ENCODE results near the gene POLR2E. TPM values are rescaled to one million over a fixed set of nuclear protein-coding genes. Genes with fewer than 3 reads are reported as not detected.

The POLR2E gene
- total RNA-seq, 1 donor from 2014 or later: 137 TPM

- H3K36me3 Mint-ChIP-seq: peaks cover 40% of the 10 kb centered on the region
- H3K27ac Mint-ChIP-seq: no peak overlapping the region
- H3K27me3 Mint-ChIP-seq (ENCODE audit: low read depth): no peaks in the 10 kb centered on the region
Observed at GRCh38 chr19:1139126-1139525, 44.0 kb upstream of the POLR2E start.

GRCh38 chr19:1138121-1138520, 42.9 kb upstream of the POLR2E start:
- H3K36me3 Mint-ChIP-seq: peaks cover 31% of the 10 kb centered on the region
- TF ChIP-seq CTCF (IDR thresholded peaks at IDR 0.05; ENCODE audit: unreplicated experiment): no peak

More at GRCh38 chr19:1139126-1139525, 44.0 kb upstream of the POLR2E start:
- no peak overlapping the region for H3K4me3 Mint-ChIP-seq
- H3K9me3 Mint-ChIP-seq: peaks cover 8% of the 10 kb centered on the region
- no peak for DNase-seq (ENCODE audit: low spot score in 2 of 2, unreplicated experiment in 2 of 2)
- no peaks in the 10 kb centered on the region for H3K4me1 Mint-ChIP-seq
- TF ChIP-seq CTCF (IDR thresholded peaks at IDR 0.05; ENCODE audit: unreplicated experiment): no peak

GRCh38 chr19:1136621-1137317, 41.6 kb upstream of the POLR2E start:
- H3K27me3 Mint-ChIP-seq (ENCODE audit: low read depth): no peaks in the 10 kb centered on the region
- no peak for TF ChIP-seq CTCF (IDR thresholded peaks at IDR 0.05; ENCODE audit: unreplicated experiment)
- no peak for DNase-seq (ENCODE audit: low spot score in 2 of 2, unreplicated experiment in 2 of 2)
- H3K4me1 Mint-ChIP-seq: no peaks in the 10 kb centered on the region
- peaks cover 22% of the 10 kb centered on the region for H3K36me3 Mint-ChIP-seq
- peaks cover 4% of the 10 kb centered on the region for H3K9me3 Mint-ChIP-seq
- no peak overlapping the region for H3K4me3 Mint-ChIP-seq
- H3K27ac Mint-ChIP-seq: peak overlapping the region; percentile 53

More at GRCh38 chr19:1138121-1138520, 42.9 kb upstream of the POLR2E start:
- DNase-seq (ENCODE audit: low spot score in 2 of 2, unreplicated experiment in 2 of 2): no peak
- Mint-ChIP-seq H3K9me3 (peaks cover 8% of the 10 kb centered on the region), H3K27ac (no peak overlapping the region), H3K4me1 (no peaks in the 10 kb centered on the region), H3K27me3 (ENCODE audit: low read depth) (no peaks in the 10 kb centered on the region), H3K4me3 (no peak overlapping the region)

GRCh38 chr19:1136201-1136600, 41.0 kb upstream of the POLR2E start:
- Mint-ChIP-seq H3K36me3 (peaks cover 18% of the 10 kb centered on the region), H3K9me3 (peaks cover 4% of the 10 kb centered on the region), H3K4me1 (peaks cover 3% of the 10 kb centered on the region), H3K27me3 (ENCODE audit: low read depth) (no peaks in the 10 kb centered on the region), H3K4me3 (no peak overlapping the region), H3K27ac (no peak overlapping the region)
- TF ChIP-seq CTCF (IDR thresholded peaks at IDR 0.05; ENCODE audit: unreplicated experiment): no peak
- no peak for DNase-seq (ENCODE audit: low spot score in 2 of 2, unreplicated experiment in 2 of 2)

- H3K9me3 Mint-ChIP-seq: peaks cover 4% of the 10 kb centered on the region
- no peak for DNase-seq (ENCODE audit: low spot score in 2 of 2, unreplicated experiment in 2 of 2)
- peaks cover 13% of the 10 kb centered on the region for H3K36me3 Mint-ChIP-seq
- H3K4me1 Mint-ChIP-seq: peaks cover 3% of the 10 kb centered on the region
- H3K4me3 Mint-ChIP-seq: no peak overlapping the region
- no peak for TF ChIP-seq CTCF (IDR thresholded peaks at IDR 0.05; ENCODE audit: unreplicated experiment)
- no peaks in the 10 kb centered on the region for H3K27me3 Mint-ChIP-seq (ENCODE audit: low read depth)
- no peak overlapping the region for H3K27ac Mint-ChIP-seq
Observed at GRCh38 chr19:1135454-1135853, 40.3 kb upstream of the POLR2E start.

Data from mesothelial cell of epicardium (in vitro differentiated cells).